A673 (cell line): ENCODE results near the gene FNTB. TPM values are rescaled to one million over a fixed set of nuclear protein-coding genes. Genes with fewer than 3 reads are reported as not detected.

Experiments used
- BruUV-seq: library from RNA; stranded (reverse); fragments of 400-500 nt; replicated peaks from 2 replicates; lab custom pipeline; 2021; lab: Mats Ljungman, UMichigan
- CTCF ChIA-PET: fragments of 300-600 bp; sonication (Branson Sonifier 250); formaldehyde crosslinking; loops from one replicate; lab custom pipeline; 2022; ENCODE audit warnings: antibody characterized with exemption; lab: Charles Lee
- POLR2A ChIA-PET: fragments of 300-600 bp; sonication (Branson Sonifier 250); formaldehyde crosslinking; loops from one replicate; lab custom pipeline; 2022; ENCODE audit warnings: antibody characterized with exemption; ENCODE audit not compliant: low non-redundant PET; lab: Charles Lee
- DNase-seq: peaks from one replicate; pipeline ENCODE4 v3.0.0-alpha.2; 2015; ENCODE audit warnings: low spot score
- H3K27ac ChIP-seq: fragments of 200-600 bp; sonication (generic); 2 replicates; pipeline ENCODE4 v1.5.1; 2016; ENCODE audit warnings: mixed run types, low read depth, mild to moderate bottlenecking, mixed read lengths, antibody characterized with exemption, low read length; ENCODE audit not compliant: poor library complexity, severe bottlenecking
- H3K27me3 ChIP-seq: fragments of 200-600 bp; sonication (generic); replicated peaks from 2 replicates; pipeline ENCODE4 v1.6.1; 2017; ENCODE audit warnings: mixed run types, low read depth, mild to moderate bottlenecking, mixed read lengths, antibody characterized with exemption, low read length; ENCODE audit not compliant: insufficient read depth, poor library complexity
- H3K36me3 ChIP-seq: fragments of 200-600 bp; sonication (generic); 2 replicates; pipeline ENCODE4 v1.6.1; 2016; ENCODE audit warnings: mixed run types, mild to moderate bottlenecking, mixed read lengths, antibody characterized with exemption, low read length; ENCODE audit not compliant: insufficient read depth, poor library complexity, severe bottlenecking
- H3K4me1 ChIP-seq: fragments of 200-600 bp; sonication (generic); 2 replicates; pipeline ENCODE4 v1.6.1; 2017; ENCODE audit warnings: mixed run types, mild to moderate bottlenecking, mixed read lengths, antibody characterized with exemption, low read length; ENCODE audit not compliant: insufficient read depth, poor library complexity, severe bottlenecking
- H3K4me3 ChIP-seq: fragments of 200-600 bp; sonication (generic); 2 replicates; pipeline ENCODE4 v1.5.1; 2016; ENCODE audit warnings: low read depth, mixed run types, mild to moderate bottlenecking, mixed read lengths, low read length; ENCODE audit not compliant: poor library complexity, severe bottlenecking
- H3K9me3 ChIP-seq: fragments of 200-600 bp; sonication (generic); 2 replicates; pipeline ENCODE4 v1.6.1; 2016; ENCODE audit warnings: mixed run types, low read depth, mild to moderate bottlenecking, mixed read lengths, antibody characterized with exemption, low read length; ENCODE audit not compliant: poor library complexity, severe bottlenecking
- EZH2 ChIP-seq: fragments of 200-600 bp; sonication (generic); IDR thresholded peaks from 2 replicates; pipeline ENCODE4 v1.6.1; 2017; ENCODE audit warnings: borderline replicate concordance, low read depth, mild to moderate bottlenecking, mixed read lengths, antibody characterized with exemption, low read length; ENCODE audit not compliant: poor library complexity, severe bottlenecking
- intact Hi-C: fragments of 100-400 bp; cut with micrococcal nuclease; formaldehyde crosslinking; loops from one replicate; pipeline ENCODE4 v1.10.0; 2022; ENCODE audit not compliant: unreplicated experiment
- total RNA-seq: library from RNA; stranded (reverse); gene quantifications from 2 replicates; pipeline ENCODE4 v1.2.3, GENCODE V29; 2021
- TF ChIP-seq, protein P1 (sequence below): fragments of 300-800, 200-600 bp; sonication (generic); conservative IDR thresholded peaks from 2 replicates; pipeline ENCODE4 v1.5.1; 2017; ENCODE audit warnings: low read depth, mild to moderate bottlenecking, antibody characterized with exemption, low read length, moderate library complexity, mixed read lengths

FNTB gene
- total RNA-seq, 1 experiment from 2014 or later = 24.0 TPM

DNA sequence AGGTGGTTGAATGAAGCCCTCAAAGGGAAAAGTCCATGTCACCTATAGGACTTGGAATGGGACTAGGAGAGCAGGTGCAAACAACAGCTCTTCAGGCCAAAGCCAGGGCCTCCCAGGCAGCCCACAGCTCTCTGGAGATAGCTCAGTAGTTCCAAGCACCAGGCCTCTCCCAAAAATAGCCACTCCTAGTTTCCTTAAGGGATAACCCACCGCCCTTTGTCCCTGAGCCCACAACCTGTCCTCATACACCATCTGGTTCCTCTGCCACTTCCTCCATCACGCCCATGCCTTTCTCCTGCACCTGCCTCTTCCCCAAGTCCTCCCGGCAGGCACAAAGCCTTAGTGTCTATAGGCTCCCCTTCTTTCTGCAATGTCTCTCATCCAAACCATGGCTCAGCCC lies 16.7 kb upstream of the FNTB start:
- DNase-seq = no peak
- intact Hi-C loops = no loop called here

DNA sequence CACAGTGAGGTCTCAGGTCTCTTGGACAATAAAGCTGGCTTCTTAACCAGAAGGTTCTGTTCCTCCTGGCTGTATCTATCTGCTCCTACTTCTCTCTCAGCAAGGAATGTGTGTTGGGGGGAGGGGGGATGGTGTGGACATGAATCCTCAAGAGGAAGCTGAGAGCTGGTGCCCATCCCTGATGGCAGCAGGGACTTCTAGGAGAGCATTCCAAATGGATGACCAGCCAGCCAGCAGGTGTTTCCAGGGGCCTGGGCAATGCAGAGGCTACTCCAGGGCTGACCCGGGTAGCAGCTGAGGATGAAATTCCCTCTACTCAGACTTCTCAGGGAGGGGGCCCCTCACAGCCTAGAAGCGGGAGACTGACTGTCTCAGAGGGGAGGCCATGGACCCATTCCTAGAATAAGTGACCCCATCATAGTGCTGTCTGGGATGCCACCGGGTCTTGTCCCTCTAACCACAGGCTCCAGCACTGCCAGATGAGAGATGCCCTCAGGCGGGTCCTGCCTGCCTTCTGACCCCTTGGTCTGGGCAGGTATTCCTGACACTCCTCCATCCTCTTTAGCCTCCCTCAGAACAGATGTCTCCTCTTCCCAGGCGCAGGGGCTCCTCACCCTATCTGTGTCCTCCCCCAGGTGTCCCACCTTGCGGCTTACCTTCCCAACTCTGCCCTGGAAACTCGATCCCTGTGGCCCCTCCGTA lies 15.8 kb upstream of the FNTB start:
- no peaks in the 10 kb centered on the region for H3K9me3 ChIP-seq
- BruUV-seq = no TSS peak
- intact Hi-C loops = no loop called here
- POLR2A ChIA-PET = no interaction called here
- CTCF ChIA-PET = interaction anchor here (0.7 to 1.1 kb wide), 2 partner anchors 11 to 20 kb away, joined by 3 to 5 read pairs; no protein-coding TSS in a partner anchor
- no peaks in the 10 kb centered on the region for H3K36me3 ChIP-seq
- peaks cover 20% of the 10 kb centered on the region for H3K4me1 ChIP-seq
- no peak for DNase-seq
- H3K4me3 ChIP-seq = peak overlapping the region; percentile 70
- H3K27ac ChIP-seq = no peak overlapping the region
- no peaks in the 10 kb centered on the region for H3K27me3 ChIP-seq
- no peak for TF ChIP-seq EZH2
- TF ChIP-seq, protein P1, sequence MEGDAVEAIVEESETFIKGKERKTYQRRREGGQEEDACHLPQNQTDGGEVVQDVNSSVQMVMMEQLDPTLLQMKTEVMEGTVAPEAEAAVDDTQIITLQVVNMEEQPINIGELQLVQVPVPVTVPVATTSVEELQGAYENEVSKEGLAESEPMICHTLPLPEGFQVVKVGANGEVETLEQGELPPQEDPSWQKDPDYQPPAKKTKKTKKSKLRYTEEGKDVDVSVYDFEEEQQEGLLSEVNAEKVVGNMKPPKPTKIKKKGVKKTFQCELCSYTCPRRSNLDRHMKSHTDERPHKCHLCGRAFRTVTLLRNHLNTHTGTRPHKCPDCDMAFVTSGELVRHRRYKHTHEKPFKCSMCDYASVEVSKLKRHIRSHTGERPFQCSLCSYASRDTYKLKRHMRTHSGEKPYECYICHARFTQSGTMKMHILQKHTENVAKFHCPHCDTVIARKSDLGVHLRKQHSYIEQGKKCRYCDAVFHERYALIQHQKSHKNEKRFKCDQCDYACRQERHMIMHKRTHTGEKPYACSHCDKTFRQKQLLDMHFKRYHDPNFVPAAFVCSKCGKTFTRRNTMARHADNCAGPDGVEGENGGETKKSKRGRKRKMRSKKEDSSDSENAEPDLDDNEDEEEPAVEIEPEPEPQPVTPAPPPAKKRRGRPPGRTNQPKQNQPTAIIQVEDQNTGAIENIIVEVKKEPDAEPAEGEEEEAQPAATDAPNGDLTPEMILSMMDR = no peak

More for the DNA sequence above, 16.7 kb upstream of the FNTB start:
- Histone ChIP-seq H3K27ac (no peak overlapping the region), H3K36me3 (no peaks in the 10 kb centered on the region), H3K4me3 (no peak overlapping the region), H3K4me1 (peaks cover 20% of the 10 kb centered on the region), H3K27me3 (no peaks in the 10 kb centered on the region), H3K9me3 (no peaks in the 10 kb centered on the region)
- no TSS peak for BruUV-seq
- POLR2A ChIA-PET = no interaction called here
- TF ChIP-seq, protein P1 = no peak
- no peak for TF ChIP-seq EZH2
- CTCF ChIA-PET = no interaction called here

DNA sequence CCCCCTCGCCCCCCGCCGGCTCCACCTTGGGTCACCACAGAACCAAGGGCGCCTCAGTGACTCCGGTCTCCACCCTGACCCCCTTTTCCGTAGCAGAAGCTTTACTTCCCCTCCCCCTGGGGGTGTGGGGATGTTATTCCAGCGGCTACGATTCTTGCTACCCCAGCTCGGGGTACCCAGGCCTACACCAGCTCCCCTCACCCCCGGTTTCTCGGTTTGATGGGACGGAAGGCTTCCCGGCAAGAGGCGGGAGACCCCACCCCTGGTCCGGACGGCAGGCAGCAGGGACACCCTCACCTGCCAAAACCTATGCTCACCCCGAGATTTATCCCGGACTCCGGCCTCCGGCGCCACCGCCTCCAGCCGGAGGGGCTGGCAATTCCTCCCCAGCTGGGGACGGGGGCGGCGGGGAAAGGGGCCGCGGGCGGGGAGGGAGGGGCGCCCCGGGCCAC lies 15.2 kb upstream of the FNTB start:
- H3K36me3 ChIP-seq = no peaks in the 10 kb centered on the region
- no peaks in the 10 kb centered on the region for H3K9me3 ChIP-seq
- no peak overlapping the region for H3K27ac ChIP-seq
- H3K4me1 ChIP-seq = peaks cover 20% of the 10 kb centered on the region
- intact Hi-C loops = no loop called here
- BruUV-seq = no TSS peak
- POLR2A ChIA-PET = no interaction called here
- TF ChIP-seq, protein P1 = no peak
- TF ChIP-seq EZH2 = no peak
- CTCF ChIA-PET = interaction anchor here (0.7 to 1.1 kb wide), 2 partner anchors 10 to 19 kb away, joined by 3 to 5 read pairs; no protein-coding TSS in a partner anchor
- H3K27me3 ChIP-seq = no peaks in the 10 kb centered on the region
- peak overlapping the region; percentile 70 for H3K4me3 ChIP-seq
- no peak for DNase-seq
